Activated T-helper 9 cell treated with anti-CD3 and anti-CD28 coated beads, Interleukin-2, amount 50 U/mL, for 16 hours (primary cell): Measurements from ENCODE around the gene SH3D19.
"Not testable (repeated sequence)": the region's sequence is repeated elsewhere in the genome, so short reads cannot be mapped to it uniquely, and the experiment has no call there.

ENCODE experiments used
- DNase-seq: peaks from one replicate; pipeline ENCODE4 v3.0.0-alpha.2; 2020; ENCODE audit warnings: low read depth

SH3D19 gene

DNA sequence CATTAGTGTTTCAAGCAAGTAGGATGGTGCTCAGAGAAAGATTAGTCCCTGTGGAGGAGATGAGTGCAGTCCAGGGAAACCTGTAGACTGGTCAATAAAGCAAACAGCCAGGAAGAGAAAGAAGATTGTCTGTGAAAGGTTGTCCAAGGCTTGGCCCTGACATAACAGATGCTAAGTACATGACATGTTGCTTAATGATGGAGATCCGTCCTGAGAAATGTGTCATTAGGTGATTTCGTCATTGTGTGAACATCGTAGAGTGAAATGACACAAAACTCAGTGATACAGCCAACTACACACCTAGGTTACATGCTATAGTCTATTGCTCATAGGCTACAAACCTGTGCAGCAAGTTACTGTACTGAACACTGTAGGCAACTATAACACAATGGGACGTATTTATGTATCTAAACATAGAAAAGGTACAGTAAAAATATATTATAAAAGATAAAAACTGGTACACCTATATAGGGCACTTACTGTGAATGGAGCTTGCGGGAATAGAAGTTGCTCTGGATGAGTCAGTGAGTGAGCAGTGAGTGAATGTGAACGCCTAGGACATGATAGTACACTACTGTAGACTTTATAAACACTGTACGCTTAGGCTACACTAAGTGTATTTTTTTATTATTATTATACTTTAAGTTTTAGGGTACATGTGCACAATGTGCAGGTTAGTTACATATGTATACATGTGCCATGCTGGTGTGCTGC lies 57.4 kb downstream of the SH3D19 start:
- no peak for DNase-seq

DNA sequence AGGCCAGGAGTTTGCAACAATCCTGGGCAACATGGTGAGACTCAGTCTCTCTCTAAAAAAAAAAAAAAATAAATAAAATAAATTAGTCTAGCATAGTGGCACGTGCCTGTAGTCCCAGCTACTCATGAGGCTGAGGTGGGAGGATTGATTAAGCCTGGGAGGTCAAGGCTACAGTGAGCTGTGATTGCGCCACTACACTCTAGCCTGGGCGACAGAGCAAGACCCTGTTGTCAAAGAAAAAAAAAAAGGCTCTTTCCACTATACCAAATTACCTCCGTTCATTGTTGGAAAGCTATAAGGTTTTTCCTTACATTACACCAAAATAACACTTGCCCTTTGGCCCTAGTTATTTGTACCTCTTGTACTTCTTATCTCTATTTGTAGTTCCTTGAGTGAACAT lies 58.3 kb downstream of the SH3D19 start:
- no peak for DNase-seq

DNA sequence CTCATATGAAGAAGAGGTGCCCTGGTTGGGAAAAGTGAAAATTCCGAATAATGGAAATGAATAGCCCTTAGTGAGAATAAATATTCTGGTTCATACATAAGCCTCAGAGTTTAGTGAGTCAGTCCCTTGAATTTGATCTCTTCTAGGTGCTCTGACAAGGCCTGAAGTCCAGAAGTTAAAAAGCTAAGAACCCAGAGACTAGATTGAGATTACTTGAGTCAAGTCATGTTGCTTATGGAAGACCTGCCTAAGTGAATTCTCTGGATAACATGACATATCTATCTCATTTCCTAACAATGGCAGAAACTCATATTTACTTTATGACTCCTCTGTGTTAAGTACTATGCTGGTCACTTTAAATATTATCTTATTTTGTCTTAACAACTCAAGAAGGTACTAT lies 58.9 kb downstream of the SH3D19 start:
- no peak for DNase-seq

DNA sequence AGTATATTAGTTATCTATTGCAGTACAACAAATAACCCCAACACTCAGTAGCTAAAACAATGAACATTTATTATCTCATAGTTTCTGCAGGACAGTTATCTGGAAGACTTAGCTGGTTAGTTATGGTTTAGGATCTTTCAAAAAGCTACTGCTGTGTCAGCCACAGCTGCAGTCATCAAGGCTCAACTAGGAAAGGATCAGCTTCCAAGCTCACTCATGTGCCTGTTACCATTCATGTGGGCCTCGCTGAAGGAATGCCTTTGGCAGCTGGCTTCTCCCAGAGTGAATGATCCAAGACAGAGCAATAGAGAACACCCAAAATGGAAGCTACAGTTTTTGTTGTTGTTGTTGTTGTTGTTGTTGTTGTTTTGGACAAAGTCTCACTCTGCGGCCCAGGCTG lies 62.0 kb downstream of the SH3D19 start:
- no peak for DNase-seq

DNA sequence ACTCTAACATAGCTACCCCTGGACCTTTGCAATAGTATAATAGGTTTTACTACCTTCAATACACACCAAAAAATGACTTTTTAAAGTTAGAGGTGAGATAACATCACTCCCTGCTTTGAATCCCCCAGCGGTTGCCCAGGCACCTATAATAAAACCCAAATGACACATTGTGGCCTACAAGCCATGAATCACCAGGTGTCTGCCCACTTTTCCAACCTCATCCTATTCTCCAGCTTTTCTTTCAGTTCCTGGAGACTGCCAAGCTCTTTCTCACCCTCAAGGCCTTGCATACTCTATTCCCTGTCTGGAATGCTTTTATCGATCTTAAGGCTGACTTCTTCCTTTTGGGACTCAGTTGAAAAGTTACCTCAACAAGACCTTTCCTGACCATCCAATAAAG lies 64.9 kb downstream of the SH3D19 start:
- no peak for DNase-seq

DNA sequence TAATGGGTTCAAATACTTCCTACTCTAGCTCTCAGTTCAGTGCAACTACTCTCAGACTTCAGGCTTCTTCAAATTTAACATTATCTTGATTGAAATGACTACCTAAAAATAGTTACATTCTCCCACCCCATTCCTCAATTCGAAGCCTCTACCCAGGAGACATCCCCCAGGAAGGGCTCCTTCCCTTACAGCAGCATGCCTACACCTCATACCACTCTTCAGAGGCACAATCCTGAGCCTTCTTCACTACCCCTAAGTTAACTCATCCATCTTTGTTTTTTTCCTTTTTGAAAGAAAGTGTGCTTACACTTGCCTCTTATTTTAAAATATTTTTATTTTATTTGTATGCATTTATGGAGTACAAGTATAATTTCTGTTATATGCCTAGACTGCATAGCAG lies 65.7 kb downstream of the SH3D19 start:
- DNase-seq = no peak

DNA sequence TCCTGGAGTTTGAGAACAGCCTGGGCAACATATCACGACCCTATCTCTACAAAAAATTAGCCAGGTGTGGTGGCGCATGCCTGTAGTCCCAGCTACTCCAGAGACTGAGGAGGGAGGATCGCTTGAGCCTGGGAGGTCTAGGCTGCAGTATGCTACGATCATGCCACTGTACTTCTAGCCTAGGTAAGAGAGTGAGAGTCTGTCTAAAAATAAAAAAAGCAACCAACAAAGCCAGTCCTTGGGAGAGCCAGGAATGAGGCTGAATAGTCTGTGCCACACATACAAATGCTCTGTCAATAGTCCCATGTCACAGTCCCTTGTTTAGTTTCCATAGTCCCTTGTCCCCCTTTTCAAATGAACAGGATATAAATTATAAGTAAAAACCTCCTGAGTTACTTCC lies 67.7 kb downstream of the SH3D19 start:
- no peak for DNase-seq

DNA sequence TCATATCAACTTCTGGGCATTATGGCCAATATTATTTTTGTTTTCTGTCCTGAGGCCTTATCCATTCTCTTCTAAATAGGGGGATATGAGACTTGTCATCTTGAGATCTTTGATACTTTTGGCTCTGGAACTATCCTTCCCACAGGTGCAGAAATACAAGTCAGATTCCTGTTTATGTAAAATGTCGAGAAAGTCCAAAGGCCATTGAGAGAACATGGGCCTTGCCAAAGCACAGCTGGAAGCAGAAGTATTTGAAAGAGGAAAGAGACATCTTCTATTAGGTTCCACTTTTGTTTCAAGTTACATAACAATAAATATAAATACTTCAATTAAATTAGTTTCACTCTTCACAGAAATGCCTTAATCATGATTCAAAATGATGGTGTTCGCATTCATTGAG lies 69.3 kb downstream of the SH3D19 start:
- DNase-seq = no peak

DNA sequence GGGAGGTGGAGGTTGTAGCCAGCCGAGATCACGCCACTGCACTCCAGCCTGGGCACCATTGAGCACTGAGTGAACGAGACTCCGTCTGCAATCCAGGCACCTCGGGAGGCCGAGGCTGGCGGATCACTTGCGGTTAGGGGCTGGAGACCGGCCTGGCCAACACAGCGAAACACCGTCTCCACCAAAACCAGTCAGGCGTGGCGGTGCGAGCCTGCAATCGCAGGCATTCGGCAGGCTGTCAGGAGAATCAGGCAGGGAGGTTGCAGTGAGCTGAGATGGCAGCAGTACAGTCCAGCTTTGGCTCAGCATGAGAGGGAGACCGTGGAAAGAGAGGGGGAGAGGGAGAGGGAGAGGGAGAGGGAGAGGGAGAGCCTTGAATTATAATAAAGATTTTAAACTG lies 69.7 kb downstream of the SH3D19 start:
- DNase-seq = not testable (repeated sequence)

DNA sequence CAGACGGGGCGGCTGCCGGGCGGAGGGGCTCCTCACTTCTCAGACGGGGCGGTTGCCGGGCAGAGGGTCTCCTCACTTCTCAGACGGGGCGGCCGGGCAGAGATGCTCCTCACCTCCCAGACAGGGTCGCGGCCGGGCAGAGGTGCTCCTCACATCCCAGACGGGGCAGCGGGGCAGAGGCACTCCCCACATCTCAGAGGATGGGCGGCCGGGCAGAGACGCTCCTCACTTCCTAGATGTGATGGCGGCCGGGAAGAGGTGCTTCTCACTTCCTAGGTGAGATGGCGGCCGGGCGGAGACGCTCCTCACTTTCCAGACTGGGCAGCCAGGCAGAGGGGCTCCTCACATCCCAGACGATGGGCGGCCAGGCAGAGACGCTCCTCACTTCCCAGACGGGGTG lies 70.2 kb downstream of the SH3D19 start:
- not testable (repeated sequence) for DNase-seq

DNA sequence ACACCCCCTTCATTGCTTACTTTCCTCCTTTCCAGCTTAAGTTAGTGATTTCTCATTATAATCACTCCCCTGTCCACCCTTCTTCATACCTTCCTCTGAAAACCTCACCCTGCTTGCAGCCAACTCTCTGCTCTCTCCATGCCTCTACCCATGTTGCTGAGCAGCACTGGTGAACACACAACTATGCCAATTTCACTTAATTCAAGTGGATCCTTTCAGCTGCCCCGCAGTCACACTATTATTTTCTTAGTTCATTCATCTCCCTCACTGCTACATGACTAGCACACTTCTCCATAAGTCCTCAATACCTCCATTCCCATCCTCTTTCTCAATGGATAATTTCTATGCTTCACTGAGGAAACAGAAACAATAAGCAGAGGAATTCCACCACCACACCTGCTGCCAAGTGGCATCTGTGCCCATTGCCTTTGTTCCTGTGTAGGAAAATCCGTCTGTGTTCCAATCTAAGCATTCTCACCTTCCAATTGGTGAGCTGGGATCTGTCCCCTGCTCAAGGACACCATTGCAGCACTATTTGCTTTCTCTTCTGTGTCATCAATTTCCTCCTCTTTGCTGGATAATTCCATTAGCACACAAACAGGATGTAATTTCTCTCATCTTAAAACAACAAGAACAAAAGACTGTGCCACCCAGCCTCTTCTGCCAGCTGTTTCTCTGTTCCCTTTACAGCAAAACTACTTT lies 73.7 kb downstream of the SH3D19 start:
- no peak for DNase-seq

DNA sequence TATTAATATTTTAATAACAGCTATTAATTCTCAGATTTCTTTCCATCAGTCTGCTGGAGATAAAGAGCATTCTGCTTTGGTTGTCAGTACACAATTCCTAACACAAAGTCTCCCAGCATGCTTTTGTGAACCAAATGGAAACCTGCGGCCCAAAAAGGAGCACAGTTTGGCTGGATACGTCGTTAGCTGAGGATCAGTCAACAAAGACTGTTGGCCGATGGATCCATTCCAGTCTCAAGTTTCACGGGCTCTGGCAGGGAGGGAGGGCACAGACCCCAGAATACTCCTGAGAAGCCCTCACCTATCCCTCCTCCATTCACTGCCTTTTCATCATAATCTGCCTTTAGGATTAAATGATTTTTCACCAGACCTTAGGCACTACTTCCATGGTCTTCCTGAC lies 74.7 kb downstream of the SH3D19 start:
- DNase-seq = no peak

DNA sequence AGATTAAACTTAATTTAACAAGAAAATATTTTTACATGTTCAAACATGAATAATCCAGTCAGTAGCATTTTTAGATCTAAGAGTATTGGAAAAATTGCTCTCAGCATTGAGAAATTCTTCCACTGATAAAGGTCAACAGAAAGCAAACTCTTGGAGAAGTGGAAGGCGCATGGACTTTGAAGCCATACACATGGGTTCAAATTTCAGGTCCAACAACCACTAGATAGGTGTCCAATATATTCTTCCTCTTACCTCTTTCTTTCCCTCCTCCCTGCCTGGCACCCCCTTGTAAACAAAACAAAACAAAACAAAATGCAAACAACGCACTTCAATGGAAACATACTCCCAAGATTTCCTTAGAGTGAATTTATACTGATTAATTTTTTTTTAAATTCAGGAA lies 76.9 kb downstream of the SH3D19 start:
- DNase-seq = no peak

DNA sequence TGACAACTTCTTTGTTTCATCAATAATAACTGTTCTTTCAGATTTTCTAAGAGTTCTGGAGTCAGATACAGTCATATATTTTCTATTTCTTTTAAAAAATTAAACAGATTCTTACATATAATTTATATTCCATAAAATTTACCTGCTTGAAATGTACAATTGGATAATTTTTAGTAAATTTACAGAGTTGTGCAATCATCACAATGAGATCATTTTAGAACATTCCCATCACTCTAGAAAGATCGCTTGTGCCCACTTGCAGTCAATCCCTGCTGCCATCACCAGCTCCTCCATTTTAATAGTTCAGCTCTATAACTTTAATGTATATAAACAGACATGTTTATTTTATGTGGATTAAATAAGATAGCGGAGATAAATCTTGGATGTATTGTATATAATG lies 78.0 kb downstream of the SH3D19 start:
- no peak for DNase-seq

DNA sequence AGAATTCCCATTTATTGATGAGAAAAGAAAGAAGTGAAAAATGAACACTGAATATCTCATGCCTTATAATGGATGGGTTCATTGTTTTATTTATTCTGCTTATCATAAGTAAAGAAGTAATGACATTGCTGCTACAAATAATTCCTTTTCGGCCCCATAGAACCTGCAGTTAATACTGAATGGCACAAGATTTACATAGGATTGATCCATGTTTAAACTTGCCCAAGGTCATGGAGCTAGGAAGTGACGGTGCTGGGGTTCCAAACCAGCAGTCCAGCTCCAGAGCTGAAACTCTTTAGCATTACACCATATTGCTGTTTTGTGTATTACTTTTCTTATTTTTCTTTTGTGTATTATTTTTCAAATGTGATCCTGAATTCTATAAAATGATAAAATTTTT lies 78.7 kb downstream of the SH3D19 start:
- no peak for DNase-seq

DNA sequence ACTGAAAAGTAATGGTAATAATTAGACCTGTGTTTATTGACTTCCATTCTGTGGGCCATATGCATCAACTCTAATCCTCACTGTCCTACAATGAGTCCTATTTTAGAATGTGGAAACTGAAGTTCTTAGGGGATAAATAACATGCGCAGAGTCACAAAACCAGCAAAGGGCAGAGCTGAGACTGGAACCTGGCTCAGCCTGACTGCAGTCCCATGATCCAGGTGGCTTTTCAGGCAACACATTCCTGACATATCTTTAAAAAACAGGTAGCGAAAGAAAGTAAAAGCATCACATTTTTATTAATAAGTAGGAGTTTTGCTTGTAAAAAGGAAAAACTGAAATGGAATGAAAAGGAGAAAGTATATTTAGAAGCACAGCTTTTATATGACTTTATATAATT lies 83.1 kb downstream of the SH3D19 start:
- DNase-seq = no peak

DNA sequence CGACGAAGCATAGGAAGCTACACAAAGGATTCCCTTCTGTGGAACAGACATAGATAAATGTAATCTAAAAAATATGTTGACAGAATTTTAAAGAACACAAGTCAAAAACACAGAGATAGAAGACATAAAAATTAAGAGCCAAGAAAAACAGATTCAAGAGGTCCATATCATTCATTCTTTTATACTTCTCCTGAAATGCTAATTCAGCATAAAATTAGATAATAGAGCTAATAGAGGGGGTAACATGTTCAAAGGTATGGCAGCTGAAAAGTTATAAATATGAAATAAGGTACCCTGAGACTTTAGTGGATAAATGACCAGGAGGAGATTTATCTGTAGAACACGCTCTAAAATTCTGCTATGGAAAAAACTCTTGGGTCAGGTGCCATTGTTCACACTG lies 85.8 kb downstream of the SH3D19 start:
- DNase-seq = no peak

DNA sequence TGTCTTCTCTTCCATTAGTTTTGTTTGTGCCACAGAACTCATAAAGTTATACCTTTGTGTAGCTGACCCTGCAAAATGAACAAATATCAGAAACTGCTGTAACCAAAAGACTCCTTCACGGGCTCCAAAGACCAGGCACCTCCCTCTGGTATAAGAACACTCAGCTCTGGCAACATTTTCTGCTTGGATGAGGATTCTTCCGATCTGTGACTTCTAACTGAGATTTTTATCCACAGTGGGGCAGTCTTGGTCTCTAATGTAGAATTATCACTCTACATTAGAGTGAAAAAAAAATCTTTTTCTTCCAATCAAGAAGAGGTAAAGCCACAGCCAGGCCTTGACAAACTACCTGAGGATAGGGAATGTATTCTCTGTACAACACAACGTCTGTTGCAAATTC lies 86.9 kb downstream of the SH3D19 start:
- no peak for DNase-seq

DNA sequence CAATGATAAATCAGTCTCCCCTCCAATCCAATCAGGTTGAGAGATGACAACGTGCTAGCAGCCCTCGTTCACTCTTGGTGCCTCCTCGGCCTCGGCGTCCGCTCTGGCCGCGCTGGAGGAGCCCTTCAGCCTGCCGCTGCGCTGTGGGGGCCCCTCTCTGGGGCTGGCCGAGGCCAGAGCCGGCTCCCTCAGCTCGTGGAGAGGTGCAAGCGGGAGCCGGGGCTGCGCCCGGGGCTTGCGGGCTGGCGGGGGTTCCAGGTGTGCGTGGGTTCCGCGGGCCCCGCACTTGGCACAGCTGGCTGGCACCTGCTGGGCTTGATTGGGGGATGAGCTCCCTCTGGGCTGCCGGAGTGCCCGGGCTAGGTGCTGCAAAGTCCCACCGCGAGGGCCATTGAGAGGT lies 89.4 kb downstream of the SH3D19 start:
- DNase-seq = no peak

DNA sequence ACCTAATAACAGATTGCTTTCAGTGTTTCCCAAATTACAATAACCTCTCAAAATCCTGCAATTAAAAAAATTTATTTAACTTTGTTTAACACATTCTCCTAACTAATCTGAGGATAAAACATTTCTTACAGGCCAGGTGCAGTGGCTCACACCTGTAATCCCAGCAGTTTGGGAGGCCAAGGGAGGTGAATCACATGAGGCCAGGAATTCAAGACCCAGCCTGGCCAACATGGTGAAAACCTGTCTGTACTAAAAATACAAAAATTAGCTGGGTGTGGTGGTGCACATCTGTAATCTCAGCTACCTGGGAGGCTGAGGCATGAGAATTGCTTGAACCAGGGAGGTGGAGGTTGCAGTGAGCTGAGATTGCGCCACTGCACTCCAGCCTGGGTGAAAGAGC lies 90.0 kb downstream of the SH3D19 start:
- not testable (repeated sequence) for DNase-seq

DNA sequence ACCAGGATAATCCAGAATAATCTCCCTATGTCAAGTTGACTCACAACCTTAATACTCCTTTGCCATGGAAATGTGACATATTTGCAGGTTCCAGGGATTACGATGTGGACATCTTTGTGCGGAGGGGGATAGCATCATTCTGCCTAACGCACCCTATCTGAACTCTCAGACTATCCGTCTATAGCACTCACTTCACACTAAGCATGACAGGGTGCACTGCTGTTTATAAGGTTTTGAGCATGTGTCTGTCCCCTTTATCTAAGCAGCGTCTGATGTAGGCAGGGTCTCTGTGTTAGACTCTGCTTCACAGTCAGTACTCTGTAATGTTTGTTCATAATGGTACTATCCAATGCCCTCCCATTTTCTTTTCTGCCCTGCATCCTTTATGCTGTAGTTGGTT lies 91.8 kb downstream of the SH3D19 start:
- no peak for DNase-seq

DNA sequence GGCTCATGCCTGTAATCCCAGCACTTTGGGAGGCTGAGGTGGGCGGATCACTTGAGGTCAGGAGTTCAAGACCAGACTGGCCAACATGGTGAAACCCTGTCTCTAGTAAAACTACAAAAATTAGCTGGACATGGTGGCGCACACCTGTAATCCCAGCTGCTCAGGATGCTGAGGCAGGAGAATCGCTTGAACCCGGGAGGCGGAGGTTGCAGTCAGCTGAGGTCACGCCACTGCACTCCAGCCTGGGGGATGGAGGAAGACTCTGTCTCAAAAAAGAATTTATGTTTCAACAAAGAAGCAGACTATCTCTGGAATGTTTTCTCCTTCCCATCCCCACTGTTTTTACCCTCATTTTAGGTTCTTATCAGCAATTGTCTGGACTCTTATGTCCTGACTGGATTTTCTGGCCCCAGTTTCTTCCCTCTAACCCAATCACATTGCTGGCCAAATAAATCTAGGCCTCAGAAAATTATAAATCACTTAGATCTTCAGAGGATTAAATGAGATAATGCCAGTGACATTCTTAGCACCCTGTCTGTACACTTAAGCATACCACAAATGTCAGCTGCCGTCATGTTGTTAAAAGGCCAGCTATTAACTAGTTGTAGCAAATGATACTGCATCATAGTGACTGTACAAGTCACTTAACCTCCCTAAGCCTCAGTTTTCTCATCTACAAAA lies 93.3 kb downstream of the SH3D19 start:
- DNase-seq = no peak
